GM18907 (cell line): ENCODE results near the gene SYTL2.
"Not testable (repeated sequence)": the region's sequence is repeated elsewhere in the genome, so short reads cannot be mapped to it uniquely, and the experiment has no call there.

Experiments used
- ATAC-seq: cut with Tn5 transposase; IDR thresholded peaks from one replicate; pipeline ENCODE4 v1.9.1; 2021; ENCODE audit warnings: mild to moderate bottlenecking, moderate library complexity; ENCODE audit not compliant: unreplicated experiment

SYTL2 gene

GRCh38 chr11:85695546-85695945 is 115.4 kb downstream of the SYTL2 start:
- no peak for ATAC-seq

DNA sequence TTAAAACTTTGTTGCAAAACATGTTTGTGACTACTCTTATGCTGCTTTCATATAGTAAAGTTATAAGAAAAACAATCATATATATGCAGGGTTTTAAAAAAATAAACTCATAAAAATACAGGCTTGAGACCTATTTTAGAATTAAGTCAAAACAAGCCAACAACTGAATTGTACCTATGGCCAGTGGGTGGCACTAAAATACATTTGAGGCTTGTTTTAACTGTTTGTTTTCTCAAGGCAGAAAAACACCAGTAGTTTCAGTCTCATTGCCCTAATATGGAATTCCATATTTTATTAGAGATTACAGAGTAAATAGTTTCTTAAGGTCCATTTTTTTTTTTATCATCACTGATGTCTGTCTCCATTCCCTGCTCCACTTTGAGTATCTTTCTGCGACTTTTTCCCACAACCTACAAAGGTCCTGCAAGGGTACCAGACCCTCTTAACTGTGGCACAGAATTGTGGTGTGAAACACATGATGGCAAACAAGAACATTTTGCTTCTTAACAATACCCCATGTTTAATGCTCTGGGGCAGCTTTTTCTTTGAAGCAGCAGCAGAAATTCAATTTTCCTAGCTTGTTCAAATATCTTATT is 116.5 kb downstream of the SYTL2 start:
- peak; percentile 61 for ATAC-seq

DNA sequence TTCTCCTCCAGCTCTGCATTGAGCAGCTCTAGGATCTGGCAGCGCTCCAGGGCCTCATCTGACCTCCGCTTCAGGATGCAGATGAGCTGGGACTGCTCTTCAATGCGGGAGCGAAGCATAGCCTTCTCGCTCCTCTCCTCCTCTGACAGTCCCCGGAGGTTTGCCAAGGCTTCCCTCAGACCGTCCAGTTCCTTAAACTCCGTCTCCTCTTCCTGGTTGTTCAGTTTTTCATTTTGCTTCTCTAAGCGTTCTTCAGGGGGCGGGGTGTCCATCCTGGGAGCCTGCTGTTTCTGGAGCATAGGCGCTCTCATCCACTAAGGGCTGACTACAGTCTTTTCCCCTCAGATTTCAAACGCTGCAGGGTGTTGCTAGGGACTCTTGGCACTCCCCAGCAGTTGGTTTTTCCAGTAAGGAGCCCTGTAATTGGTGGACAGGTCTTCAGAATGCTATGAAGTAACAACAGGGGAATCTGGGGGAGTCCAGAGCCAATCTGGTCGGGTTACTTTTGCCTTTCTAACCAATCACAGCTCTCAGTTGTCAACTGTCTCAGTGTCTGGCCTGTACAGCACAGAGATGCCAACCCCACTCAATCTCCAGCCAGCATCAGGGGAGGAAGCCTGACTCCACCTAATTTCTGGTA is 125.0 kb downstream of the SYTL2 start, which contains the start of gene CCDC89:
TSS of gene CCDC89 (minus strand) at position 376 of the 640 bp plus-strand sequence. CDS start at position 311, 65 bp downstream.
- ATAC-seq = no peak

DNA sequence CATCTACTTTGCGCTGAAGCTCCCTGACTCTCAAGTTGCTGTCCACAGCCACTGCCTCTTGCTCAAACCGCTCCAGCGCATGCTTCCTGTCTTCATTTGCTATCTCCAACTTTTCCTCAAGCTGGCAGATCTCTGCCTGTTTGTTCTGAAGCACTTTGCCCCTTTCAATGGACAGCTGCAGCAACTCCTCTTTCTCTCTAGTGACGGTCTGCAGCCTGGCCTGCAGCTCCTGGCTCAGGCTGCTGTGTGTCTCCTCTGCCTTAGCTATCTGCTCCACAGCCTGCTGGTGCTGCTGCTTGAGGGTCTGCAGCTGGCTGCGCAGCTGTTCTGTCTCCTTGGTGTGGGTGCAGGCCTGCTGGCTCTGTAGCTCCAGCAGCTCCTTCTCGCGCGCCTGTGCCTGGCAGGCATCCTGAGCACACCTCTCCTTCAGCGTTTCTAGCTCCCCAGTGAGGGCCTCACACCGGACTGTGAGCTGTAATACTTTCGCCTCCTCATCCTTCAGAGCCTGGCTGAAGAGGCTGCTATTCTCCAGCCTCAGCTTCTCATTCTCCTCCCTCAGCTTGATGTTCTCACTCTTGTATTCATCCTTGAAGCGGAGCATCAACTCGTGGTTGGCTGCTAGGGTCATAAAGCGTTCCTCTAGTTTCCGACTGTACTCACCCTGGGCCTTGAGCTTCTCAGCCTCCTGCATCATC is 125.7 kb downstream of the SYTL2 start:
- no peak for ATAC-seq

DNA sequence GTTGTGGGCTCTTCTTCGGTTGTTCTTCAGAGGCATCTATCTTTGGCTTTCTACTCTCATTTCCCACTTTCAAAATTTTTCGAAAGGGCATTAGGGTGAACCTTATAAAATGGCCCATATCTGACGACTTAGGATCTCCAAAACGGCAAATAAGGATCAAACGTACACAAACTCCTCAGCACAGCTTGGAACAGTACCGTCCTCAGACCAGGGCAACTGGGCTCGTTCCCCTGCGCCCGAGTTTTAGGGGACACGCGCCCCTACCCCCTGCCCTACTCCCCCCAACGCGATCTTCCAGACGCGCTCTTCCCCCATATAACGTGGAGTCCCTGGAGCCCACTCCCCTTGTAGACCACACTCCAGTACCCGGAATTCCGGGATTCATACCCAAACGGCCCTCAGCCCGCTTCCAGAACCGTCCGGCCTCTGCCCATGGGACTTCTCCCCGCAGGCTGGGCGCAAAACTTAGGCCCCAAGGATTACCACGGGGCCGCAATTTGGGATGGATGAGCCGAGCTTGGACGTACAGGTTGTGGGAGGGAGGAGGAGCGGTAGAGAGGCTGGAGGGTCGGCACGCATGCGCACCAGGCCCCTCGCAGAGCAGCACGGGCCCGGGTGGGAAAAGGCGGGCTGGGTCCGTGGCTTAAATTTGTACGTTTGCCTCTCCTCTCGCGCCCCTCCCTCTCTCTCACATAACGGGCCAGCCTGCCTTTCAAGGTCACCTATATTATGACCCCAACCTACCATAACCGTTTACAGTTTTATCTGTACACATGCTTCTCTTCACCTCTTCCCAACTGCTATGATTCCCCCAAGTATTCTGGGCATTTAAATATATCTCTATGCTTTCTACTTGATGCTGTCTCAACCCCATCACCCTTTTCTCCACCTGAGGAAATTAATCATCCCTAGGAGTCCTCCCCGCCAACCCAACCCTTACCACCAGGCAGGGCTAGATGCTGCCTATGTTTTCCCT is 128.3 kb downstream of the SYTL2 start:
- peak; percentile 82 for ATAC-seq

GRCh38 chr11:85680897-85681296 is 130.0 kb downstream of the SYTL2 start:
- no peak for ATAC-seq

DNA sequence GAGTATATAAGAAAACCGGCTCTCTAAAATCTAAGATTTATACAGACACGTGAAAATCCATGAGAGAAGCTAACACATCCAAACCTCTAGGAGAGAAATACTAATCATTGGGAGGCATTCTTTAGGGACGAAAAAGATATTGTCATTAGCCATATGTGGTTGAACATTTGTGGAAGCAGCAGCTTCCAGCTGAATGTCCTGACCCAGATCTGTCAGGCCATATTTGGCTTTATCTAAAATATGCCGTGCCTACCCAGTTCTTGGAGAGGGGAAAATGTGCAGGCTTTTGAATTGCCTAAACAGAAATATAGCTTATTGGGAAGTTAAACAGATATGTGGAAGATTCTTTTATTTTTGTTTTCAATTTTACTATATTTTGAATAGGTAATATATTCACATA is 131.4 kb downstream of the SYTL2 start:
- no peak for ATAC-seq

- no peak for ATAC-seq
Measured at GRCh38 chr11:85673393-85673792, 137.5 kb downstream of the SYTL2 start.

- ATAC-seq = no peak
Measured at GRCh38 chr11:85672105-85672902, 138.6 kb downstream of the SYTL2 start.

GRCh38 chr11:85670949-85671663 is 139.8 kb downstream of the SYTL2 start:
- ATAC-seq = not testable (repeated sequence)

DNA sequence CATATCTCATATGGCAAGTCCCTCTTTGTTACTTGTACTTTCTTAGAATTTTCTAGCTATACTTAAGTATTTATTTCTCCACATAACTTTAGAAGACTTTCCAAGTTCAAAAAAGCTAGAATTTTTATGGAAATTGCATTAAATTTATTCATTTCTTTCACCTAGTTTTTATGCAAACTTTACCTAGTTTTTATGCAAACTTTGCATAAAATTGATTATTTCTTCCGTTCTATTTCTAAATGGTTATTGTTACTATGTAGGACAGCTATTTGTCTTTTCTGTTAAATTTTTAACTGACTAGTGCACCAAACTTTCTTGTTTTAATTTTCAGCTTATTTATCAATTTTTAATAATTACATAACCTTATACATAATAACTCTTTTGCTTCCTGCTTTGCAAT is 142.8 kb downstream of the SYTL2 start:
- ATAC-seq = no peak

- ATAC-seq = no peak
Measured at GRCh38 chr11:85666687-85667086, 144.3 kb downstream of the SYTL2 start.

DNA sequence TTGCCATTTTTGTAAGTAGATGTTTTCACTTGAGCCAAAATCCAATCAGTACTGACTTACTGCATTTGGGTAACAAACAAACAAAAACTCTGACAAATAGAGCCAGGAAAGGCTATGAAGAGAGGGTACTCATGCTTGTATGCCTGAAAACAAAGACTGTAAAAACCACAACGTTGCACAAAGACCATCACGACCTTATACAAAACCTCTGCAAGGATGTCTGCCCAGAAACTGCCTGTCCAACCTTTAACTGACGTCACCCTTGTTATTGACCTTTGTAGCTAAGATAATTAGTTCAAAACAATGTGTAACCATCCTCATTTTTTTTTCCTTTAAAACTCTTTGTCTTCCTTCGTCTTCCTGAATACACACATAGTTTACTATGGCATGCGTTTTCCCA is 145.2 kb downstream of the SYTL2 start:
- ATAC-seq = no peak

GRCh38 chr11:85664615-85665481 is 146.1 kb downstream of the SYTL2 start, which contains the start of gene CREBZF:
Gene CREBZF, minus strand, starts transcription at chr11:85665129. Its CDS starts 254 bp downstream, at chr11:85664875.
- ATAC-seq = peak; percentile 94

- peak; percentile 79 for ATAC-seq
Measured at GRCh38 chr11:85663753-85664614, 147.0 kb downstream of the SYTL2 start.

DNA sequence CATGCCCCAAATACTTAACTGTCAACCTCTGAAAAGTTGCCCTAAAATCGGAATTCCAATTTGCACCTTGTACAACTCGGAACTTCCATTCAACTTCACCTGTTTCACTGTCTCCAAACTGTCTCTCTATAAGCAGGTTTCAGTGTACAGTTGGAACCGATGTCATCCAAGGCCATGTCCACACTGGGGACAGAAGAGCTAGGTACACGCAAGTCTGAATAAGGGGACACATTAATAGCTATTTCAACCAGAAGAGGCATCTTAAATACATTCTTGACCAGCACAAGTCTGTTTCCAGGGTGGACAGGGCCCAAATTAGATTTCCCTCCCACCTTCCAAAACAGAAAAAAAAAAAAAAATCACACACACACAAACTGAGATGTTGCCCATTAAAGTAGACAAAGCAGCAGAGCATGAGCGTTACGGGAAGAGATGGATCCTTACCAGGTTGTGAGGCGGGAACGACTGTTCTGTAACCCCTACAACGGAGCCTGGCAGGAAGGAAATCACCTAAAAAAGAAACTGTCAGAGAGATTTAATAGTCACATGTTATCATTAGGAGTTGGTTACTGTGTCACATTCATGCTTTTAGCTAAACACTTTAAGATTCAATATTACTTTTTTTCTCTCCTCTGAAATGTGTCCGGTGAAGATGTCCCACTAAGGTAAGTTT is 147.7 kb downstream of the SYTL2 start:
- no peak for ATAC-seq
